ENCODE data around the gene USP31.

The USP31 gene

GRCh38 chr16:23155445-23156049 is 6.3 kb upstream of the USP31 start:
- no peak for DNase-seq (ENCODE audit: extremely low spot score)
- CTCF ChIA-PET = interaction anchor here (1.3 kb wide), 1 partner anchor 280 kb away, joined by 4 read pairs; no protein-coding TSS in a partner anchor
- POLR2A ChIA-PET = interaction anchor here (0.6 kb wide), 1 partner anchor 181 kb away, joined by 5 read pairs; no protein-coding TSS in a partner anchor
- peak; percentile 51 for TF ChIP-seq CTCF (IDR thresholded peaks at IDR 0.05; ENCODE audit: control extremely low read depth, extremely low read depth, low read depth, missing control alignments)

- no peak for TF ChIP-seq CTCF (IDR thresholded peaks at IDR 0.05; ENCODE audit: control extremely low read depth, extremely low read depth, low read depth, missing control alignments)
- POLR2A ChIA-PET = no interaction called here
- no peak for DNase-seq (ENCODE audit: extremely low spot score)
- CTCF ChIA-PET = interaction anchor here (1.0 to 1.7 kb wide), 5 partner anchors 8 to 444 kb away, joined by 3 to 5 read pairs (median 4); no protein-coding TSS in a partner anchor
Observed at GRCh38 chr16:23152386-23153178, 3.3 kb upstream of the USP31 start.

GRCh38 chr16:23149993-23150364 is 727 bp upstream of the USP31 start:
- ChIA-PET CTCF (interaction anchor here (1.9 to 2.6 kb wide), 2 partner anchors 284 to 286 kb away, joined by 5 to 10 read pairs; no protein-coding TSS in a partner anchor), POLR2A (no interaction called here)
- no peak for TF ChIP-seq CTCF (IDR thresholded peaks at IDR 0.05; ENCODE audit: control extremely low read depth, extremely low read depth, low read depth, missing control alignments)
- DNase-seq (ENCODE audit: extremely low spot score) = no peak

- DNase-seq (ENCODE audit: extremely low spot score) = peak; percentile 63
- CTCF ChIA-PET = interaction anchor here (0.8 to 2.6 kb wide), 2 partner anchors 53 to 287 kb away, joined by 3 to 10 read pairs; no protein-coding TSS in a partner anchor
- POLR2A ChIA-PET = no interaction called here
- no peak for TF ChIP-seq CTCF (IDR thresholded peaks at IDR 0.05; ENCODE audit: control extremely low read depth, extremely low read depth, low read depth, missing control alignments)
Observed at GRCh38 chr16:23148513-23149266, 562 bp downstream of the USP31 start.

- ChIA-PET POLR2A (no interaction called here), CTCF (interaction anchor here (1.6 kb wide), 1 partner anchor 288 kb away, joined by 4 read pairs; no protein-coding TSS in a partner anchor)
- no peak for TF ChIP-seq CTCF (IDR thresholded peaks at IDR 0.05; ENCODE audit: control extremely low read depth, extremely low read depth, low read depth, missing control alignments)
- no peak for DNase-seq (ENCODE audit: extremely low spot score)
Observed at GRCh38 chr16:23148166-23148512, 1.1 kb downstream of the USP31 start.

- CTCF ChIA-PET = interaction anchor here (1.6 kb wide), 1 partner anchor 288 kb away, joined by 4 read pairs; no protein-coding TSS in a partner anchor
- no peak for DNase-seq (ENCODE audit: extremely low spot score)
- no peak for TF ChIP-seq CTCF (IDR thresholded peaks at IDR 0.05; ENCODE audit: control extremely low read depth, extremely low read depth, low read depth, missing control alignments)
- POLR2A ChIA-PET = no interaction called here
Observed at GRCh38 chr16:23147666-23148065, 1.6 kb downstream of the USP31 start.
